Measurements from ENCODE around the gene PLA2G4B.

Gene PLA2G4B

DNA sequence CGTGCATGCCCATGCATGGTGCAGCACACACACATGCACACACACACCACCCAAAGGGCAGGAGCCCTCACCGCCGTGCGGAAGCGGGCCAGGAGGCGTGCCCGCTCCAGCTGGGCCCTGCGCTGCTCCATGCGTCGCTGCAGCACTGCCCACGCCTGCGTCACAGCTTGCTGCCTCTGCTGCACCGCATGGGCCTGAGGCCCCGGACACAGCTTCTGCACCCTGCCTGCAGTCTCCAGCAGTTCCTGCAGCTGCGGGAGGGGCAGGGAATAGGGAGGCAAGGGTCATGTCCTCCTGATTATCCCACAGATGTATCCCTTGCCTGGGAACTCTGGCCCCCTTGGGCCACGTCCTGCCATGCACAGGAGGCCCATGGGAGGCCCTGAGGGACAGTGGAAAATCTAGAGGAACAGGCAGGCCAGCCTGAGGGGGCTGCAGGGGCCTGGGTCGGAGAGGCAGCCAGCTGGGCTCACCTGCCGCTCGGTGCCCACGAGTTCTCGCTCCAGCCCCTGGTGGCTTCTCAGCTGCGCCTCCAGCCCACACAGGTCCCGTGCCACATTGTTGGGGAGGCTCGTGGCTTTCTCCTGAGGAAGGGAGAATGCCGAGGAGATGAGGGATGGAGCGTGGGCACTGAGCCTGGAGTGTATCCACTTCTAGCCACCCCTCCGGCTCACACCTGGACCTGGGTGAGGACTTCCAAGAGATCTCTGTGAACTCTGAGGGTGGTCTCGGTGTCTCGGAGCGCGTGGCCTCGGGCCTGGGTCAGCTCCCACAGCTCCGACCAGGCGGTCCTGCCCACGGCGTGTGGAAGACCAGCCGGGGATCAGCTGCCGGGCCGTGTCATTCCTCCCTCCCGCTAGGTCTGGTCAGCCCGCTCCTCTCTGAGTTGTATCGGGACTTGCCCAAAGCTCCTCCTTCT lies 31.4 kb downstream of the PLA2G4B start:
- Histone ChIP-seq H3K27ac (ENCODE audit: low read length) (no peak overlapping the region), H3K4me2 (ENCODE audit: low read length) (no peak overlapping the region), H3K4me3 (ENCODE audit: low read length) (no peak overlapping the region), H3K4me1 (ENCODE audit: low read length) (no peaks in the 10 kb centered on the region), H3K27me3 (ENCODE audit: low read depth, low read length) (peaks cover 10% of the 10 kb centered on the region; the same call in 1 of the 2 replicates), H4K20me1 (ENCODE audit: insufficient read depth, low read length) (no peaks in the 10 kb centered on the region), H3K36me3 (replicated peaks; ENCODE audit: low read depth, low read length) (no peaks in the 10 kb centered on the region), H2AFZ (ENCODE audit: low read depth, low read length) (no peak overlapping the region), H3K9me3 (ENCODE audit: insufficient read depth, low read length) (no peaks in the 10 kb centered on the region), H3K9ac (ENCODE audit: low read length) (no peak overlapping the region), H3K79me2 (ENCODE audit: low read length) (no peaks in the 10 kb centered on the region)
- no peak for TF ChIP-seq EZH2phosphoT487 (IDR thresholded peaks at IDR 0.05; ENCODE audit: low read depth)
- TF ChIP-seq, protein P1, sequence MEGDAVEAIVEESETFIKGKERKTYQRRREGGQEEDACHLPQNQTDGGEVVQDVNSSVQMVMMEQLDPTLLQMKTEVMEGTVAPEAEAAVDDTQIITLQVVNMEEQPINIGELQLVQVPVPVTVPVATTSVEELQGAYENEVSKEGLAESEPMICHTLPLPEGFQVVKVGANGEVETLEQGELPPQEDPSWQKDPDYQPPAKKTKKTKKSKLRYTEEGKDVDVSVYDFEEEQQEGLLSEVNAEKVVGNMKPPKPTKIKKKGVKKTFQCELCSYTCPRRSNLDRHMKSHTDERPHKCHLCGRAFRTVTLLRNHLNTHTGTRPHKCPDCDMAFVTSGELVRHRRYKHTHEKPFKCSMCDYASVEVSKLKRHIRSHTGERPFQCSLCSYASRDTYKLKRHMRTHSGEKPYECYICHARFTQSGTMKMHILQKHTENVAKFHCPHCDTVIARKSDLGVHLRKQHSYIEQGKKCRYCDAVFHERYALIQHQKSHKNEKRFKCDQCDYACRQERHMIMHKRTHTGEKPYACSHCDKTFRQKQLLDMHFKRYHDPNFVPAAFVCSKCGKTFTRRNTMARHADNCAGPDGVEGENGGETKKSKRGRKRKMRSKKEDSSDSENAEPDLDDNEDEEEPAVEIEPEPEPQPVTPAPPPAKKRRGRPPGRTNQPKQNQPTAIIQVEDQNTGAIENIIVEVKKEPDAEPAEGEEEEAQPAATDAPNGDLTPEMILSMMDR (IDR thresholded peaks at IDR 0.05; ENCODE audit: low read depth, low read length), result no peak

GRCh38 chr15:41870689-41871081 lies 32.0 kb downstream of the PLA2G4B start:
- Histone ChIP-seq H3K9me3 (ENCODE audit: insufficient read depth, low read length) (no peaks in the 10 kb centered on the region), H3K36me3 (replicated peaks; ENCODE audit: low read depth, low read length) (no peaks in the 10 kb centered on the region), H4K20me1 (ENCODE audit: insufficient read depth, low read length) (no peaks in the 10 kb centered on the region), H3K9ac (ENCODE audit: low read length) (no peak overlapping the region), H3K4me3 (ENCODE audit: low read length) (no peak overlapping the region), H3K27me3 (ENCODE audit: low read depth, low read length) (peaks cover 10% of the 10 kb centered on the region; the same call in 1 of the 2 replicates), H3K27ac (ENCODE audit: low read length) (no peak overlapping the region), H3K4me1 (ENCODE audit: low read length) (no peaks in the 10 kb centered on the region), H2AFZ (ENCODE audit: low read depth, low read length) (no peak overlapping the region), H3K79me2 (ENCODE audit: low read length) (no peaks in the 10 kb centered on the region), H3K4me2 (ENCODE audit: low read length) (no peak overlapping the region)
- TF ChIP-seq, protein P1 (IDR thresholded peaks at IDR 0.05; ENCODE audit: low read depth, low read length), result no peak
- no peak for TF ChIP-seq EZH2phosphoT487 (IDR thresholded peaks at IDR 0.05; ENCODE audit: low read depth)

GRCh38 chr15:41871175-41871905 lies 32.7 kb downstream of the PLA2G4B start:
- TF ChIP-seq EZH2phosphoT487 (IDR thresholded peaks at IDR 0.05; ENCODE audit: low read depth), result no peak
- TF ChIP-seq, protein P1 (IDR thresholded peaks at IDR 0.05; ENCODE audit: low read depth, low read length), result no peak
- Histone ChIP-seq H3K4me3 (ENCODE audit: low read length) (no peak overlapping the region), H3K9me3 (ENCODE audit: insufficient read depth, low read length) (no peaks in the 10 kb centered on the region), H4K20me1 (ENCODE audit: insufficient read depth, low read length) (no peaks in the 10 kb centered on the region), H3K4me2 (ENCODE audit: low read length) (no peak overlapping the region), H3K79me2 (ENCODE audit: low read length) (no peaks in the 10 kb centered on the region), H3K36me3 (replicated peaks; ENCODE audit: low read depth, low read length) (no peaks in the 10 kb centered on the region), H3K27me3 (ENCODE audit: low read depth, low read length) (peaks cover 10% of the 10 kb centered on the region; the same call in 1 of the 2 replicates), H3K9ac (ENCODE audit: low read length) (no peak overlapping the region), H3K4me1 (ENCODE audit: low read length) (no peaks in the 10 kb centered on the region), H3K27ac (ENCODE audit: low read length) (no peak overlapping the region), H2AFZ (ENCODE audit: low read depth, low read length) (no peak overlapping the region)

DNA sequence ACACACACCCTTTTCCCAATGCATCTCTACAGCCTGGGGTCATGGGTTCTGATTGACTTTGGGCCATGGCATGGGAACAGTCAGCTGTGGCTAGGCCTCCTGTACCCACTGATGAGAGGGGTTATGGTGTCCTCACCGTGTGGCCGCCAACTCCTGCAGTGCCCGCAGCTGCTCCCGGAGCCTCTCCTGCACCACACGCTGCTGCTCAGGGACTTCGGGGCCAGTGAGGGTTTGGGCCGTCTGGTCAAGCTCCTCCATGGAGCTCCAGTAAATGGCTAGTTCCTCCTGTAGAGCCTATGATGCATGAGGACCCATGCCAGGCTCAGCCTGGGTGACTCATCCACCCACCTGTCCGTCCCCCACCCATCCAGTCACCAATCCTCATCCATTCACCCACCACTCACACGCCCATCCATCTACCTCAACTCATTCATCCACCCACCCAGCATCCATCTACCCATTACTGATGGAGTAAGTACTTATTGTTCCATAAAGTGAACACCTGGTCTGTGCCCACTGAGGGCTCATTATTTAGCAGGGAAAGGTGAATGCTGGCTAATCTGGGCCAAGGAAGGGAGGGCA lies 33.6 kb downstream of the PLA2G4B start:
- H3K36me3 ChIP-seq (replicated peaks; ENCODE audit: low read depth, low read length), result no peaks in the 10 kb centered on the region
- H3K9me3 ChIP-seq (ENCODE audit: insufficient read depth, low read length), result no peaks in the 10 kb centered on the region
- H3K4me1 ChIP-seq (ENCODE audit: low read length), result no peaks in the 10 kb centered on the region
- TF ChIP-seq, protein P1 (IDR thresholded peaks at IDR 0.05; ENCODE audit: low read depth, low read length), result no peak
- no peak for TF ChIP-seq EZH2phosphoT487 (IDR thresholded peaks at IDR 0.05; ENCODE audit: low read depth)
- H4K20me1 ChIP-seq (ENCODE audit: insufficient read depth, low read length), result no peaks in the 10 kb centered on the region
- no peak overlapping the region for H3K4me2 ChIP-seq (ENCODE audit: low read length)
- no peak overlapping the region for H3K27ac ChIP-seq (ENCODE audit: low read length)
- H3K27me3 ChIP-seq (ENCODE audit: low read depth, low read length), result peaks cover 10% of the 10 kb centered on the region; the same call in 1 of the 2 replicates
- no peaks in the 10 kb centered on the region for H3K79me2 ChIP-seq (ENCODE audit: low read length)
- no peak overlapping the region for H3K4me3 ChIP-seq (ENCODE audit: low read length)
- H3K9ac ChIP-seq (ENCODE audit: low read length), result no peak overlapping the region
- no peak overlapping the region for H2AFZ ChIP-seq (ENCODE audit: low read depth, low read length)
